ENCODE results near the gene PCGF2. TPM values are rescaled to one million over a fixed set of nuclear protein-coding genes. Genes with fewer than 3 reads are reported as not detected.

Gene PCGF2
- total and polyA plus RNA-seq, 9 of the 15 experiments (the other 6 are each of a cell fraction or from before 2014, with no cell fraction given) = 1.3 to 33.4 (median 7.0) TPM

DNA sequence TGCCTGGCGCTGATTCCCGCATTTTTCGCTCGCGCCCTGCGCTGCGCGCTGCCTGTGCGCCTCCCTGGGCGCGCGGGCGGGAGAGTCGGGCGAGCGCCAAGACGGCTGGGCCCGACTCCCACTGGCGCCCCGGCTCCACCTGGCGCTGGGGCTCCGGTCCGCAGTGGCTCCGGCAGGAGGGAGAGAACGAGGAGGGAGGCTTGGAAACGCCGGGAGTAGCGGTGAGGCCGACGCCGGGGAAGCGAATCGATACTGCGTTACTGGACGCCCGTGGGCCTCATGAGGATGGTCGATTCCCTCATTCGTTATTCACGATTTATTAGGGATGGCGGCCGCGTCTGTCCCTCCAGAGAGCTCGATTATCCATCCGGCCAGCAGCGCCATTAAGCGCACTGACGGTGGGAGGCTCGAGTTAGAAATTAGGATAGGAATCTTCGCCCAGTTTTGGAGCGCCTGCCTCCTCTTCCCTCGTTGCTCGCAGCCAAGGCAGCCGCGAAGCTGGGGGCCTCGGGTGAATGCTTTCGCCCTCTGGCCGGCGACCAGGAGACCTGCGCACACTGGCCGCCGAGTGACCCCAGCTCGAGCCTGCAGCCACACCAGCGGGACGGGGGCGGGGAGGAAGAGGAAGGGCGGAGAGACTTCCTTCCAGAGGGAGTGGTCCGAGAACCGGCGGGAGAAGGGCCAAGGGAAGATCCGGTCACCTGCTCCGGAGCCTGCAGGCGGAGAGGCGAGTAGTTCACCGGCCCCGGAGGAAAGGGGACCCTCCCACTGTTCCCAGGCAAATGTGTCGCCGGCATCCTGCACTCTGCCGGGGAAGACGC, 1.3 kb upstream of the PCGF2 start (continued):
- TF ChIP-seq NR2C2 (CRISPR knock-in tag; IDR thresholded peaks at IDR 0.05) (no peak), NR2C2 (tag; IDR thresholded peaks at IDR 0.05) (peak; percentile 75), MYC (IDR thresholded peaks at IDR 0.05; ENCODE audit: low read depth, low read length) (peak; percentile 80), MYC (CRISPR knock-in tag; IDR thresholded peaks at IDR 0.05; ENCODE audit: borderline replicate concordance, low read depth) (no peak), ZNF707 (CRISPR knock-in tag; conservative IDR thresholded peaks at IDR 0.05) (no peak), SAP30 (IDR thresholded peaks at IDR 0.05; ENCODE audit: borderline replicate concordance, insufficient read depth, low read depth, low read length, poor library complexity, severe bottlenecking) (peak; percentile 16), PREB (CRISPR knock-in tag; IDR thresholded peaks at IDR 0.05) (0 out of 2 replicates have a peak, but pooled peaks have one; percentile 10), SMARCA4 (IDR thresholded peaks at IDR 0.05) (0 out of 2 replicates have a peak, but pooled peaks have one; percentile 13), ETS1 (conservative IDR thresholded peaks at IDR 0.05; ENCODE audit: control insufficient read depth, low read depth, low read length) (peak; percentile 73; the same call in 1 of the 2 replicates), TSHZ1 (CRISPR knock-in tag; IDR thresholded peaks at IDR 0.05) (no peak), ZNF324 (CRISPR knock-in tag; IDR thresholded peaks at IDR 0.05) (no peak), ZNF57 (CRISPR knock-in tag; IDR thresholded peaks at IDR 0.05) (no peak), FOXA1 (IDR thresholded peaks at IDR 0.05; ENCODE audit: borderline replicate concordance) (no peak), TFAP4 (CRISPR knock-in tag; IDR thresholded peaks at IDR 0.05; ENCODE audit: borderline replicate concordance) (peak; percentile 80), SUPT5H (IDR thresholded peaks at IDR 0.05) (peak; percentile 89)
- TF ChIP-seq, protein P1, sequence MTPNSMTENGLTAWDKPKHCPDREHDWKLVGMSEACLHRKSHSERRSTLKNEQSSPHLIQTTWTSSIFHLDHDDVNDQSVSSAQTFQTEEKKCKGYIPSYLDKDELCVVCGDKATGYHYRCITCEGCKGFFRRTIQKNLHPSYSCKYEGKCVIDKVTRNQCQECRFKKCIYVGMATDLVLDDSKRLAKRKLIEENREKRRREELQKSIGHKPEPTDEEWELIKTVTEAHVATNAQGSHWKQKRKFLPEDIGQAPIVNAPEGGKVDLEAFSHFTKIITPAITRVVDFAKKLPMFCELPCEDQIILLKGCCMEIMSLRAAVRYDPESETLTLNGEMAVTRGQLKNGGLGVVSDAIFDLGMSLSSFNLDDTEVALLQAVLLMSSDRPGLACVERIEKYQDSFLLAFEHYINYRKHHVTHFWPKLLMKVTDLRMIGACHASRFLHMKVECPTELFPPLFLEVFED (CRISPR knock-in tag; conservative IDR thresholded peaks at IDR 0.05) = 0 out of 2 replicates have a peak, but pooled peaks have one; percentile 46
- TF ChIP-seq, protein P2, sequence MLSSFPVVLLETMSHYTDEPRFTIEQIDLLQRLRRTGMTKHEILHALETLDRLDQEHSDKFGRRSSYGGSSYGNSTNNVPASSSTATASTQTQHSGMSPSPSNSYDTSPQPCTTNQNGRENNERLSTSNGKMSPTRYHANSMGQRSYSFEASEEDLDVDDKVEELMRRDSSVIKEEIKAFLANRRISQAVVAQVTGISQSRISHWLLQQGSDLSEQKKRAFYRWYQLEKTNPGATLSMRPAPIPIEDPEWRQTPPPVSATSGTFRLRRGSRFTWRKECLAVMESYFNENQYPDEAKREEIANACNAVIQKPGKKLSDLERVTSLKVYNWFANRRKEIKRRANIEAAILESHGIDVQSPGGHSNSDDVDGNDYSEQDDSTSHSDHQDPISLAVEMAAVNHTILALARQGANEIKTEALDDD (IDR thresholded peaks at IDR 0.05) = no peak

All from K562 (cell line).